ENCODE measurements around the gene THOP1.
A peak's percentile ranks its signal among the peaks of the same experiment; 100 is the strongest.

Gene THOP1

DNA sequence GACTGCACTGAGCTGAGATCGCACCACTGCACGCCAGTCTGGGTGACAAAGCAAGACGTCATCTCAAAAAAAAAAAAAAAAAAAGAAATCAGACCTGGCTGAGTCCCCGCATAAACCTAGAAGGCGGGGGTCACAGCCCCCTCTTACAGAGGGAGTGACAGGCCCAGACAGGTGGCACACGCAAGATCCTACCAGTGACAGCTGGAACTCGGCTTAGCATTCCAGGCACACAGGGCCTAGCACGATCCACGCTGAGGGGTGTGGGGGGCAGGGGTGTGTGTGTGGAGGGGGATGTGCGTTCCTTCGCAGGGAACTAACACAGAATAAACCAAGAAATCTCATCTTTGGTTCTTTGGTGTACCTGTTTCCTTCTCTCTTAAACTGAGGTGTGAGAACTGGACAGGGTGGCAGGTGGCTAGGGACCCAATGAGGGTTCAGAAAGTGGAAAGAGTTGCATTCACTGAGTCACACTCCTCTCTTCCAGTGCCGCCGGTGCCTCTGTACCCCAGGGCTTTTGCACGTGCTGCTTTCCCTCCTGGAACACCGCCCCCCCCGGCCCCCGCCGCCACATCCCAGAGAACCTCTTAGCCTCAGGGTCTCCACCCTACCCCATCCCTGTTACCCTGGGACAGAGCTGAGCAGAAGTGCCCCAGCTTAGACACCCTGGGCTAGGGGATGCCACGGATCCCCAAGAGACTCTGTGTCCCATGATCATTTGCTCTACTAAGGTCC, 7.2 kb upstream of the THOP1 start:
- Histone ChIP-seq H3K36me3 (peaks cover 40% of the 10 kb centered on the region), H3K9me3 (no peaks in the 10 kb centered on the region), H3K4me1 (no peaks in the 10 kb centered on the region), H3K4me3 (ENCODE audit: low read depth, low read length) (no peak overlapping the region), H3K27me3 (no peaks in the 10 kb centered on the region)
- TF ChIP-seq, protein P1, sequence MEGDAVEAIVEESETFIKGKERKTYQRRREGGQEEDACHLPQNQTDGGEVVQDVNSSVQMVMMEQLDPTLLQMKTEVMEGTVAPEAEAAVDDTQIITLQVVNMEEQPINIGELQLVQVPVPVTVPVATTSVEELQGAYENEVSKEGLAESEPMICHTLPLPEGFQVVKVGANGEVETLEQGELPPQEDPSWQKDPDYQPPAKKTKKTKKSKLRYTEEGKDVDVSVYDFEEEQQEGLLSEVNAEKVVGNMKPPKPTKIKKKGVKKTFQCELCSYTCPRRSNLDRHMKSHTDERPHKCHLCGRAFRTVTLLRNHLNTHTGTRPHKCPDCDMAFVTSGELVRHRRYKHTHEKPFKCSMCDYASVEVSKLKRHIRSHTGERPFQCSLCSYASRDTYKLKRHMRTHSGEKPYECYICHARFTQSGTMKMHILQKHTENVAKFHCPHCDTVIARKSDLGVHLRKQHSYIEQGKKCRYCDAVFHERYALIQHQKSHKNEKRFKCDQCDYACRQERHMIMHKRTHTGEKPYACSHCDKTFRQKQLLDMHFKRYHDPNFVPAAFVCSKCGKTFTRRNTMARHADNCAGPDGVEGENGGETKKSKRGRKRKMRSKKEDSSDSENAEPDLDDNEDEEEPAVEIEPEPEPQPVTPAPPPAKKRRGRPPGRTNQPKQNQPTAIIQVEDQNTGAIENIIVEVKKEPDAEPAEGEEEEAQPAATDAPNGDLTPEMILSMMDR (IDR thresholded peaks at IDR 0.05; ENCODE audit: low read depth, low read length), result no peak
- no peak for DNase-seq

- no peak for DNase-seq
- Histone ChIP-seq H3K27me3 (no peaks in the 10 kb centered on the region), H3K36me3 (peaks cover 40% of the 10 kb centered on the region), H3K4me1 (0 out of 2 replicates have a peak, but pooled peaks cover 2% of the 10 kb centered on the region), H3K9me3 (no peaks in the 10 kb centered on the region), H3K4me3 (ENCODE audit: low read depth, low read length) (no peak overlapping the region)
- TF ChIP-seq, protein P1 (IDR thresholded peaks at IDR 0.05; ENCODE audit: low read depth, low read length), result no peak
Observed at GRCh38 chr19:2779121-2779740, 6.1 kb upstream of the THOP1 start.

DNA sequence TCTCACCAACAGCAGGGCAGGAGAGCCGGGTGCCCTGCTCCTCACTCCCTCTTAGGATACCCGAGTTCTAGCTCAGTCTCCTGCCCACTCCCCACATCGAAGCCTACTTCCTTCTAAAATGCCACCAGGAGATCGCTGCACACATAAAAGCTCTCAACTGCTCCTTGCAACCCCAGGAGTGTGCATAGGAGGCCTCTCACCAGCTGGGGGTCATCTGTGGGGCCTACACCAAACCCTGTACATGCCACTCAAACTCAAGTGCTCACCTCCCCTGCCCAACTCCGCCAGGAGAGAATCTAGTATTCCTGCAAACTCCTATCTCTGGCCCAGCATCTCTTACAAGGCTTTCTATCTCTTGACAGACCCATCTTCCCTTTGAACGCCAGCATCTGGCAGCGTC, 5.0 kb upstream of the THOP1 start:
- Histone ChIP-seq H3K9me3 (no peaks in the 10 kb centered on the region), H3K4me1 (0 out of 2 replicates have a peak, but pooled peaks cover 2% of the 10 kb centered on the region)

DNA sequence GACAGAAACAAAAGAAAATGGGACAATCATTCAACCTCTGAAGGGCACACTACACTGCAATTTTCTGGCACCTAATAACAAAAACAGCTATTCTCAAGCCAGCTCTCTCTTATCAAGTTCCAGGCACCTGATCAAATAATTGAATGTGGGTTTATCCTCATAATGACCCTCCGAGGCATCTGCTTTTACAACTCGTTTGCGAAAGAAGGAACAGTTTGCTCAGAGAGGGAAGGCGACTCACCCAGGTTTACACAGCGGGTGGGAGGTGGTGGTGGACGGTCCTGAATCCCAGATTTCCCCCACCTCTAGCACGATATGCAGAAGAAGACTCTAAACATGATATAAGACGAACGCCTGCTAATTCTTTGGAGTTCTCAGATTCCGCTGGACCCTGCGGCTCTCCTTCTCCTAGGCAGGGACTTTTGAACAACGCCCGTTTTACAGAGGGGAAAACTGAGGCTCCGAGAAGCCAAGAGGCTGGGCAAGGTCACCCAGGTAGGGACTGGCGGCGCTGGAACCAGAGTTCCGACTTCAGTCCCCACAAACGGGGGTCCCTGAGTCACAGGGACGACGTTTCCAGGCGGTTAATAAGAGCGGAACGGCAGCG, 2.9 kb upstream of the THOP1 start:
- DNase-seq, result no peak
- Histone ChIP-seq H3K36me3 (peaks cover 24% of the 10 kb centered on the region), H3K4me1 (0 out of 2 replicates have a peak, but pooled peaks cover 2% of the 10 kb centered on the region), H3K4me3 (ENCODE audit: low read depth, low read length) (peak overlapping the region; percentile 91), H3K9me3 (no peaks in the 10 kb centered on the region), H3K27me3 (no peaks in the 10 kb centered on the region)
- TF ChIP-seq, protein P1 (IDR thresholded peaks at IDR 0.05; ENCODE audit: low read depth, low read length), result no peak

More for the DNA sequence above, 5.0 kb upstream of the THOP1 start:
- no peak overlapping the region for H3K4me3 ChIP-seq (ENCODE audit: low read depth, low read length)
- peaks cover 40% of the 10 kb centered on the region for H3K36me3 ChIP-seq
- TF ChIP-seq, protein P1 (IDR thresholded peaks at IDR 0.05; ENCODE audit: low read depth, low read length), result no peak
- no peak for DNase-seq
- no peaks in the 10 kb centered on the region for H3K27me3 ChIP-seq

DNA sequence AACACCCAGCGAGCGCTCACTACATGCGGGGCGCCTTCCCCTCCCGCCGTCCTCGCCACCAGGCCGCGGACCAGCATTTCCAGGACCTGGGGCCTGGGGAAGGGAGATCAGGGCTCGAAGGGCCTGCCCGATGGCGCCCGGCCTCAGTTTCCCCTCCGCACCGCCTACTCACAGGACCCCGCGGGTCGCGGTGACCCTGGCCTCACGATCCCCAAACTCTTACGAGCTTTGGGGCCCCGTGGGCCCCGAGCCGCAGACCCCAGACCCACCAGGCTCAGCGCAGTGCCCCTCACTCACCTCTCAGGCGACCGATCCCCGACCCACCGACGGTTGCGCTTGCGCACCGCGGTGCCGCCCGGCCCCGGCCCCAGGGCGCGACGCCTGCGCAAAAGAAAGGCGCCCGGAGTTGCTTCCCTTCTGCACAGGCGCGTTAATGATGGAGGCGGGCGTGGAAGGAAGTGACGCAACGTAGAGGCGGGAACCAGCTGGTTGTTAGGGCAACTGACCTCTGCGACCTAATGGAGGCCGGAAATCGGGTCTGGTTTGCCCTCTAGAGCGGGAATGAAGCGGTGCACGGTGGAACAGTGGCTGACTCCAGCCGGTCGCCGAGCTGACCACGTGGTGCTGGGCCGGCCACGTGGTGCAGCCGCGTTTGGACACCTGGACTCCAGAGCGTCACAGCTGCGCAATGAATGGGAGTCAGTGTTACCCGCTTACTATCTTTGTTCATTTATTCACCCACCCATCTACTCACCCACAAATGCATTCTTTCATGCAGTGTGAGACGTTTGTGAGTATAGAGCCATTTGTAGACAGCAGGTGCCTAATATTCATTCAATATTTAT, 2.1 kb upstream of the THOP1 start, which contains the start of gene SGTA:
Gene SGTA (minus strand): TSS at position 338 of the 845 bp plus-strand sequence. CDS start 14,205 bp downstream, outside the sequence.
- Histone ChIP-seq H3K4me3 (ENCODE audit: low read depth, low read length) (peak within 1 kb of the TSS; percentile 91), H3K9me3 (no peaks in the 10 kb centered on the region), H3K36me3 (peaks cover 26% of the 10 kb centered on the region), H3K4me1 (0 out of 2 replicates have a peak, but pooled peaks cover 2% of the 10 kb centered on the region), H3K27me3 (no peaks in the 10 kb centered on the region)
- TF ChIP-seq, protein P1 (IDR thresholded peaks at IDR 0.05; ENCODE audit: low read depth, low read length), result 0 out of 2 replicates have a peak, but pooled peaks have one; percentile 20
- peak; percentile 98 for DNase-seq

Data from BE2C (cell line).